WTC11 (cell line): ENCODE results near the gene ADORA2B. TPM values are rescaled to one million over a fixed set of nuclear protein-coding genes. Genes with fewer than 3 reads are reported as not detected.

Source experiments
- ATAC-seq: fragments of 200-7000 bp; cut with Tn5 transposase; 2 replicates; pipeline ENCODE4 v1.10.0; 2021; ENCODE audit warnings: mild to moderate bottlenecking, moderate library complexity
- CTCF ChIA-PET: fragments of 300-600 bp; sonication (Branson Sonifier 250); formaldehyde crosslinking; loops from one replicate; lab custom pipeline; 2021; ENCODE audit warnings: antibody characterized with exemption; lab: Charles Lee
- POLR2A ChIA-PET: fragments of 350-600 bp; sonication (Branson Sonifier 250); formaldehyde crosslinking; loops from one replicate; lab custom pipeline; 2021; ENCODE audit warnings: antibody characterized with exemption; lab: Charles Lee
- DNase-seq: peaks from one replicate; pipeline ENCODE4 v3.0.0; 2021; ENCODE audit warnings: low spot score
- H3K27ac Mint-ChIP-seq: 2 replicates; pipeline ENCODE4 v1.8.0; 2021; ENCODE audit warnings: mixed read lengths
- H3K27me3 Mint-ChIP-seq: 2 replicates; pipeline ENCODE4 v1.8.0; 2021; ENCODE audit warnings: low read depth, mild to moderate bottlenecking, moderate library complexity, mixed read lengths
- H3K36me3 Mint-ChIP-seq: 2 replicates; pipeline ENCODE4 v1.8.0; 2021; ENCODE audit warnings: mixed read lengths
- H3K4me1 Mint-ChIP-seq: 2 replicates; pipeline ENCODE4 v1.8.0; 2022; ENCODE audit warnings: mixed read lengths
- H3K4me3 Mint-ChIP-seq: 2 replicates; pipeline ENCODE4 v1.8.0; 2021; ENCODE audit warnings: mild to moderate bottlenecking, moderate library complexity, mixed read lengths
- H3K9me3 Mint-ChIP-seq: 2 replicates; pipeline ENCODE4 v1.8.0; 2021; ENCODE audit warnings: mixed read lengths
- AFF4 ChIP-seq: sonication (generic); formaldehyde crosslinking; IDR thresholded peaks from 2 replicates; pipeline ENCODE4 v1.8.1; 2023; ENCODE audit warnings: mild to moderate bottlenecking, missing genetic modification reagents, borderline replicate concordance
- AR ChIP-seq: fragments of 250-450 bp; sonication (Bioruptor Pico); IDR thresholded peaks from 2 replicates; pipeline ENCODE4 v1.9.0; 2021; ENCODE audit warnings: mild to moderate bottlenecking
- ARID4B ChIP-seq: sonication (generic); formaldehyde crosslinking; IDR thresholded peaks from 2 replicates; pipeline ENCODE4 v1.8.0; 2023; ENCODE audit warnings: missing genetic modification reagents, mild to moderate bottlenecking, borderline replicate concordance
- ATF3 ChIP-seq: sonication (generic); formaldehyde crosslinking; conservative IDR thresholded peaks from 2 replicates; pipeline ENCODE4 v1.8.1; 2022; ENCODE audit warnings: mild to moderate bottlenecking, missing genetic modification reagents
- E2F1 ChIP-seq: sonication (generic); formaldehyde crosslinking; IDR thresholded peaks from 2 replicates; pipeline ENCODE4 v1.8.0; 2022; ENCODE audit warnings: mild to moderate bottlenecking, missing genetic modification reagents
- EMX1 ChIP-seq: fragments of 250-450 bp; sonication (Bioruptor Pico); IDR thresholded peaks from 2 replicates; pipeline ENCODE4 v1.8.0; 2021; ENCODE audit warnings: mild to moderate bottlenecking
- ERG ChIP-seq: fragments of 250-450 bp; sonication (Bioruptor Pico); IDR thresholded peaks from 2 replicates; pipeline ENCODE4 v1.8.0; 2021; ENCODE audit warnings: mild to moderate bottlenecking
- JAZF1 ChIP-seq: fragments of 250-450 bp; sonication (Bioruptor Pico); IDR thresholded peaks from 2 replicates; pipeline ENCODE4 v1.9.0; 2021; ENCODE audit warnings: moderate library complexity, mild to moderate bottlenecking, inconsistent platforms
- NR2C2 ChIP-seq: sonication (generic); formaldehyde crosslinking; IDR thresholded peaks from 2 replicates; pipeline ENCODE4 v1.8.0; 2022; ENCODE audit warnings: mild to moderate bottlenecking, missing genetic modification reagents
- SP1 ChIP-seq: sonication (generic); formaldehyde crosslinking; conservative IDR thresholded peaks from 2 replicates; pipeline ENCODE4 v1.8.1; 2022; ENCODE audit warnings: missing genetic modification reagents
- ZBTB21 ChIP-seq: sonication (generic); formaldehyde crosslinking; IDR thresholded peaks from 2 replicates; pipeline ENCODE4 v1.8.1; 2023; ENCODE audit warnings: mild to moderate bottlenecking, missing genetic modification reagents, borderline replicate concordance
- ZMAT4 ChIP-seq: fragments of 250-450 bp; sonication (Bioruptor Pico); IDR thresholded peaks from 2 replicates; pipeline ENCODE4 v1.9.0; 2021; ENCODE audit warnings: mild to moderate bottlenecking
- ZNF396 ChIP-seq: fragments of 250-450 bp; sonication (Bioruptor Pico); IDR thresholded peaks from 2 replicates; pipeline ENCODE4 v1.8.0; 2021; ENCODE audit warnings: mild to moderate bottlenecking, moderate library complexity, borderline replicate concordance
- ZNF416 ChIP-seq: fragments of 250-450 bp; sonication (Bioruptor Pico); IDR thresholded peaks from 2 replicates; pipeline ENCODE4 v1.9.0; 2021; ENCODE audit warnings: mild to moderate bottlenecking, inconsistent platforms
- total RNA-seq: library from RNA; stranded (reverse); gene quantifications from 3 replicates; pipeline ENCODE4 v1.2.3, GENCODE V29; 2021

ADORA2B gene
- total RNA-seq, 1 experiment from 2014 or later, result 4.2 TPM

GRCh38 chr17:15928286-15928785, 16.6 kb upstream of the ADORA2B start (continued):
- TF ChIP-seq E2F1 (CRISPR knock-in tag) (no peak), AR (CRISPR knock-in tag) (no peak)

GRCh38 chr17:15929941-15930340, 15.0 kb upstream of the ADORA2B start:
- Mint-ChIP-seq H3K27ac (no peak overlapping the region), H3K9me3 (no peaks in the 10 kb centered on the region), H3K36me3 (no peaks in the 10 kb centered on the region), H3K4me3 (no peak overlapping the region), H3K4me1 (peaks cover 12% of the 10 kb centered on the region), H3K27me3 (no peaks in the 10 kb centered on the region)
- ATAC-seq (no peak), DNase-seq (no peak)
- POLR2A ChIA-PET, result interaction anchor here (0.7 kb wide), 1 partner anchor 33 kb away, joined by 3 read pairs; no protein-coding TSS in a partner anchor
- CTCF ChIA-PET, result interaction anchor here (1.7 kb wide), 1 partner anchor 15 kb away, joined by 11 read pairs; the partner anchor contains the start of gene ADORA2B
- TF ChIP-seq JAZF1 (CRISPR knock-in tag) (no peak), EMX1 (no peak), ATF3 (CRISPR knock-in tag) (no peak), ZBTB21 (CRISPR knock-in tag) (no peak), NR2C2 (CRISPR knock-in tag) (no peak), E2F1 (CRISPR knock-in tag) (no peak), ARID4B (no peak), AR (CRISPR knock-in tag) (no peak), SP1 (CRISPR knock-in tag) (no peak), AFF4 (CRISPR knock-in tag) (no peak), ERG (CRISPR knock-in tag) (no peak), ZMAT4 (CRISPR knock-in tag) (no peak), ZNF396 (CRISPR knock-in tag) (no peak), ZNF416 (CRISPR knock-in tag) (no peak)
